Astrocyte (in vitro differentiated cells and primary cell): ENCODE results near the gene MPV17L2. TPM values are rescaled to one million over a fixed set of nuclear protein-coding genes. Genes with fewer than 3 reads are reported as not detected.

Source experiments
- DNase-seq: peaks from one replicate; pipeline ENCODE4 v3.0.0-alpha.2; 2010; ENCODE audit warnings: low read depth
- FAIRE-seq: peaks from 2 replicates; lab custom pipeline; 2011; peaks lifted over from hg19 to GRCh38; lab: Jason Lieb, UNC
- H2AFZ ChIP-seq: 2 replicates; pipeline ENCODE4 v1.6.0; 2012; ENCODE audit warnings: low read depth, low read length, inconsistent platforms
- H3K27ac ChIP-seq: 2 replicates; pipeline ENCODE4 v1.5.1; 2011; ENCODE audit warnings: low read depth, low read length, inconsistent platforms
- H3K27me3 ChIP-seq: 2 replicates; pipeline ENCODE4 v1.6.0; 2011; ENCODE audit warnings: low read length, inconsistent platforms; ENCODE audit not compliant: insufficient read depth
- H3K36me3 ChIP-seq: 2 replicates; pipeline ENCODE4 v1.5.1; 2011; ENCODE audit warnings: low read length, inconsistent platforms; ENCODE audit not compliant: insufficient read depth
- H3K4me1 ChIP-seq: 2 replicates; pipeline ENCODE4 v1.5.1; 2011; ENCODE audit warnings: low read length, inconsistent platforms; ENCODE audit not compliant: insufficient read depth
- H3K4me2 ChIP-seq: 2 replicates; pipeline ENCODE4 v1.6.0; 2012; ENCODE audit warnings: low read length, inconsistent platforms
- H3K4me3 ChIP-seq: 2 replicates; pipeline ENCODE4 v1.5.1; 2011; ENCODE audit warnings: low read depth, mild to moderate bottlenecking, low read length, inconsistent platforms; ENCODE audit not compliant: insufficient read depth
- H3K79me2 ChIP-seq: 2 replicates; pipeline ENCODE4 v1.6.0; 2012; ENCODE audit warnings: mild to moderate bottlenecking, low read length, inconsistent platforms; ENCODE audit not compliant: insufficient read depth
- H3K9ac ChIP-seq: 2 replicates; pipeline ENCODE4 v1.6.0; 2012; ENCODE audit warnings: mild to moderate bottlenecking, low read length, inconsistent platforms
- H3K9me3 ChIP-seq: 2 replicates; pipeline ENCODE4 v1.5.1; 2012; ENCODE audit warnings: low read depth, mild to moderate bottlenecking, low read length, inconsistent platforms; ENCODE audit not compliant: insufficient read depth
- H4K20me1 ChIP-seq: 2 replicates; pipeline ENCODE4 v1.6.0; 2012; ENCODE audit warnings: low read length, inconsistent platforms; ENCODE audit not compliant: insufficient read depth
- H3K27ac Mint-ChIP-seq: one replicate; pipeline ENCODE4 v1.8.0; 2021; ENCODE audit warnings: mild to moderate bottlenecking, mixed read lengths; ENCODE audit not compliant: unreplicated experiment
- H3K27me3 Mint-ChIP-seq: one replicate; pipeline ENCODE4 v1.8.0; 2021; ENCODE audit warnings: low read depth, mixed read lengths; ENCODE audit not compliant: unreplicated experiment
- H3K36me3 Mint-ChIP-seq: one replicate; pipeline ENCODE4 v1.8.0; 2021; ENCODE audit warnings: low read depth, mixed read lengths; ENCODE audit not compliant: unreplicated experiment
- H3K4me1 Mint-ChIP-seq: one replicate; pipeline ENCODE4 v1.8.0; 2021; ENCODE audit warnings: low read depth, mixed read lengths; ENCODE audit not compliant: unreplicated experiment
- H3K4me3 Mint-ChIP-seq: one replicate; pipeline ENCODE4 v1.8.0; 2021; ENCODE audit warnings: mild to moderate bottlenecking, moderate library complexity, mixed read lengths; ENCODE audit not compliant: unreplicated experiment
- H3K9me3 Mint-ChIP-seq: one replicate; pipeline ENCODE4 v1.8.0; 2021; ENCODE audit warnings: mild to moderate bottlenecking, mixed read lengths; ENCODE audit not compliant: unreplicated experiment
- CTCF ChIP-seq: IDR thresholded peaks from 2 replicates; pipeline ENCODE4 v1.5.1; 2011; ENCODE audit warnings: low read depth, mild to moderate bottlenecking, inconsistent platforms, low read length, moderate library complexity; ENCODE audit not compliant: insufficient read depth
- EZH2 ChIP-seq: IDR thresholded peaks from 2 replicates; pipeline ENCODE4 v1.6.1; 2012; ENCODE audit warnings: mild to moderate bottlenecking, low read length, inconsistent platforms; ENCODE audit not compliant: insufficient read depth
- total RNA-seq: library from RNA; stranded (reverse); gene quantifications from 2 replicates; pipeline ENCODE4 v1.2.1, GENCODE V29; 2021

The MPV17L2 gene
- total RNA-seq, 1 donor from 2014 or later: 21.8 TPM

GRCh38 chr19:18152442-18152816 is 40.6 kb upstream of the MPV17L2 start:
- Mint-ChIP-seq H3K27ac (peak overlapping the region; percentile 97), H3K27me3 (no peaks in the 10 kb centered on the region), H3K4me1 (peaks cover 5% of the 10 kb centered on the region), H3K9me3 (no peaks in the 10 kb centered on the region), H3K36me3 (peaks cover 3% of the 10 kb centered on the region), H3K4me3 (peak overlapping the region; percentile 87)
- no peak for TF ChIP-seq EZH2
- peak; percentile 66 for TF ChIP-seq CTCF
- Histone ChIP-seq H3K27ac (peak overlapping the region; percentile 97), H3K9ac (peak overlapping the region; percentile 97), H3K36me3 (peaks cover 2% of the 10 kb centered on the region), H3K4me3 (peak overlapping the region; percentile 66), H3K79me2 (peaks cover 29% of the 10 kb centered on the region), H4K20me1 (peaks cover 28% of the 10 kb centered on the region), H2AFZ (peak overlapping the region; percentile 82), H3K4me1 (peaks cover 21% of the 10 kb centered on the region), H3K9me3 (no peaks in the 10 kb centered on the region), H3K27me3 (no peaks in the 10 kb centered on the region), H3K4me2 (peak overlapping the region; percentile 94)
- peak; percentile 90 for DNase-seq
- FAIRE-seq: peak; percentile 90

DNA sequence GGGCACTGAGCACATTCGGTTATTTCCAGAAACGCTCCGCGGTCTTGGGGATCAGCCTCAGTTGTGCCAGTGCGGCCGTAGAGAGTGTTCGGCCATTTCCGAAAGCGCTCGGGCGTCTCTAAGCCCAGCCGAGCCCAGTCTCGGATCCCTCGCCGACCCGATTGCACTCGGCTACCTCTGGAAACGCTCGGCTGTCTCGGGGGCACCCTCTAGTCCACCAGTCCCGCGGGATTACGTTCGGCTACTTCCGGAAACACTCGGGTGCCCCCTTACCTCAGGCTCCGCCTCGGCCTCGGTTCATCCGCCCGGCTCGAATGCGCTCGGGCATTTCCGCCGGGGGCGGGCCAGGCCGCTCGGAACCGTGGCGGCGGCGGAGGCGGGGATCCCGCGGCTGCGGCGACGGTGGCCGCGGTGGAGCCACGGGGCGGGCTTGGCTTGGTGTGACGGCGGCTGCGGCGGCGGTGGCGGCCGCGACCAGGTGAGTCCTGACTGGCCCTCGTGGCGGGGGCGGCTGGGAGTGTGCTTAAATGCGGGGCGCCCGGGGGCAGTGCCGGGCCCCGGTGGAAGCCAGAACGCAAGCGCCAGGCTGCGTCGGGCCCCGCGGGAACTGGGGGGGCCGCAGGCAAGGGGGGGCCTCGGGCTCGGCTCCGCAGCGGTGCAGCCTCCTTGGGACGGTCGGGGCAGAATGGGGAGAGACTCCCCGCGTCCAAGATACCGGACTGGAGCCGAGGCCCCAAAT is 40.0 kb upstream of the MPV17L2 start, which contains the start of gene PIK3R2:
Gene PIK3R2, plus strand, starts transcription at position 347 of the 739 bp plus-strand sequence. CDS start 2,717 bp downstream, outside the sequence.
- Histone ChIP-seq H3K27ac (peak within 1 kb of the TSS; percentile 97), H2AFZ (peak within 1 kb of the TSS; percentile 82), H3K79me2 (peaks cover 29% of the 10 kb centered on the region), H3K4me1 (peaks cover 23% of the 10 kb centered on the region), H4K20me1 (peaks cover 28% of the 10 kb centered on the region), H3K9ac (peak within 1 kb of the TSS; percentile 97), H3K4me2 (peak within 1 kb of the TSS; percentile 94), H3K27me3 (no peaks in the 10 kb centered on the region), H3K4me3 (peak within 1 kb of the TSS; percentile 76), H3K36me3 (peaks cover 2% of the 10 kb centered on the region), H3K9me3 (no peaks in the 10 kb centered on the region)
- peak; percentile 87 for DNase-seq
- Mint-ChIP-seq H3K4me3 (peak within 1 kb of the TSS; percentile 92), H3K4me1 (peaks cover 7% of the 10 kb centered on the region), H3K9me3 (no peaks in the 10 kb centered on the region), H3K27ac (peak within 1 kb of the TSS; percentile 97), H3K36me3 (peaks cover 4% of the 10 kb centered on the region), H3K27me3 (no peaks in the 10 kb centered on the region)
- TF ChIP-seq EZH2 (no peak), CTCF (no peak)
- peak; percentile 96 for FAIRE-seq
